ENCODE data around the gene ARL13B. TPM values are rescaled to one million over a fixed set of nuclear protein-coding genes. Genes with fewer than 3 reads are reported as not detected.
A peak's percentile ranks its signal among the peaks of the same experiment; 100 is the strongest.

The ARL13B gene
- total and polyA plus RNA-seq, 2 of the 13 experiments (the other 11 are each of a cell fraction or from before 2014, with no cell fraction given) = 2.2 to 9.6 TPM

DNA sequence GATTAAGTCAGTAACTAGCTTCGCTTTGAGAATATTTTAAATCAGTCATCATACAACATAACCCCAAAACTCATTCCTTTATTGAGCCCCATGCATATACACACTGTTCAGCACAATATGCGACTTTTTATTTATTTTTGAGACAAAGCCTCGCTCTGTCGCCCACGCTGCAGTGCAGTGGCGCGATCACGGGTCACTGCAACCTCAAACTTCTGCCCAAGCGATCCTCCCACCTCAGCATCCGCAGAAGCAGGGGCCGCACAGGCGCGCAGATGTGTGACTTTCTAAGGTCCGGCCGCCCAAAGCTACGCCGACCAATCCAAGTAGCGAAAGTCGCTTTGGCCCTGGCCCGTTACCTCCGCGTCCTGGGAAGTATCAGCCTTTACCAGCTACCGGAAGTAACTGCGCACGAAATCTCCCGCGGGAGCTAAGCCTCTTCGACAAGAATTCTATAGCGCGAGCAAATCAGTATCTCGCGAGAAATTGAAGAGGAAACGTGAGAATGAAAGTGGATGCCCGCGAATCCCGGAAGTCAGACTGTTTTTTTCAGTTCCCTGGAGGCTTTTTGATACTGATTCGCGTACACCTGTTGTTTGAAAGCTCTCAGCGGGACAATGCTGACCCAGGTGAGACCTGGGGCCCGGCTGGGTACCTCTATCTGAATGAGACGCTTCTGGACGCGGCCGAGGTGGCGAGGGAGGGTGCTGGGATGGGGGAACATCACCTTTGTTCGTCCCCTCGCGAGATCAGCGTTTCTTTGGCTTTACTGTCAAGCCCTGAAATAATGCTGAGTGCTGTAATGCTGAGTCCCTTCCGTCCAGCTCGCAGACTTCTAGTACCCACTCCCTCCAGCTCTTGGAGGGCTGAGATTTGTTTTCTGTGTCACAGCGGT lies 82.8 kb downstream of the ARL13B start, which contains the start of the genes DHFR2 and NSUN3 (continued):
- no peak for TF ChIP-seq ZNF841 (CRISPR knock-in tag; IDR thresholded peaks at IDR 0.05; ENCODE audit: borderline replicate concordance)
- peak; percentile 94 for TF ChIP-seq CHD2 (IDR thresholded peaks at IDR 0.05; ENCODE audit: low read depth, low read length)
- no peak for TF ChIP-seq ZNF34 (CRISPR knock-in tag; IDR thresholded peaks at IDR 0.05; ENCODE audit: borderline replicate concordance)
- TF ChIP-seq ZFAT (CRISPR knock-in tag; conservative IDR thresholded peaks at IDR 0.05) = no peak
- peak; percentile 75 for TF ChIP-seq NFYC (CRISPR knock-in tag; IDR thresholded peaks at IDR 0.05)
- no peak for TF ChIP-seq RARA (CRISPR knock-in tag; IDR thresholded peaks at IDR 0.05)
- TF ChIP-seq NFYB (CRISPR knock-in tag; IDR thresholded peaks at IDR 0.05) = peak; percentile 73
- TF ChIP-seq MTF1 (CRISPR knock-in tag; IDR thresholded peaks at IDR 0.05) = no peak
- no peak for TF ChIP-seq TAF15 (IDR thresholded peaks at IDR 0.05; ENCODE audit: low read depth, low read length, poor library complexity, severe bottlenecking)
- peak; percentile 92 for TF ChIP-seq KMT2B (CRISPR knock-in tag; IDR thresholded peaks at IDR 0.05)
- no peak for TF ChIP-seq CEBPB (IDR thresholded peaks at IDR 0.05; ENCODE audit: borderline replicate concordance, low read depth, low read length)
- TF ChIP-seq, protein P1, sequence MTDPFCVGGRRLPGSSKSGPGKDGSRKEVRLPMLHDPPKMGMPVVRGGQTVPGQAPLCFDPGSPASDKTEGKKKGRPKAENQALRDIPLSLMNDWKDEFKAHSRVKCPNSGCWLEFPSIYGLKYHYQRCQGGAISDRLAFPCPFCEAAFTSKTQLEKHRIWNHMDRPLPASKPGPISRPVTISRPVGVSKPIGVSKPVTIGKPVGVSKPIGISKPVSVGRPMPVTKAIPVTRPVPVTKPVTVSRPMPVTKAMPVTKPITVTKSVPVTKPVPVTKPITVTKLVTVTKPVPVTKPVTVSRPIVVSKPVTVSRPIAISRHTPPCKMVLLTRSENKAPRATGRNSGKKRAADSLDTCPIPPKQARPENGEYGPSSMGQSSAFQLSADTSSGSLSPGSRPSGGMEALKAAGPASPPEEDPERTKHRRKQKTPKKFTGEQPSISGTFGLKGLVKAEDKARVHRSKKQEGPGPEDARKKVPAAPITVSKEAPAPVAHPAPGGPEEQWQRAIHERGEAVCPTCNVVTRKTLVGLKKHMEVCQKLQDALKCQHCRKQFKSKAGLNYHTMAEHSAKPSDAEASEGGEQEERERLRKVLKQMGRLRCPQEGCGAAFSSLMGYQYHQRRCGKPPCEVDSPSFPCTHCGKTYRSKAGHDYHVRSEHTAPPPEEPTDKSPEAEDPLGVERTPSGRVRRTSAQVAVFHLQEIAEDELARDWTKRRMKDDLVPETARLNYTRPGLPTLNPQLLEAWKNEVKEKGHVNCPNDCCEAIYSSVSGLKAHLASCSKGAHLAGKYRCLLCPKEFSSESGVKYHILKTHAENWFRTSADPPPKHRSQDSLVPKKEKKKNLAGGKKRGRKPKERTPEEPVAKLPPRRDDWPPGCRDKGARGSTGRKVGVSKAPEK (CRISPR knock-in tag; IDR thresholded peaks at IDR 0.05; ENCODE audit: borderline replicate concordance) = no peak
- TF ChIP-seq ZNF274 (CRISPR knock-in tag; IDR thresholded peaks at IDR 0.05) = peak; percentile 58; the same call in 1 of the 2 replicates
- TF ChIP-seq GATA4 (IDR thresholded peaks at IDR 0.05; ENCODE audit: borderline replicate concordance, low read depth) = no peak
- TF ChIP-seq FOXP1 (IDR thresholded peaks at IDR 0.05) = no peak
- no peak for TF ChIP-seq FOXP1 (CRISPR knock-in tag; IDR thresholded peaks at IDR 0.05)
- no peak for TF ChIP-seq NFE2 (CRISPR knock-in tag; IDR thresholded peaks at IDR 0.05)
- TF ChIP-seq BORCS8-MEF2B (CRISPR knock-in tag; IDR thresholded peaks at IDR 0.05) = 0 out of 2 replicates have a peak, but pooled peaks have one; percentile 58
- TF ChIP-seq ZNF678 (CRISPR knock-in tag; IDR thresholded peaks at IDR 0.05) = no peak
- TF ChIP-seq ZNF557 (CRISPR knock-in tag; IDR thresholded peaks at IDR 0.05) = no peak
- TF ChIP-seq IKZF4 (CRISPR knock-in tag; IDR thresholded peaks at IDR 0.05; ENCODE audit: borderline replicate concordance, low read depth, not compliant biosample characterization) = peak; percentile 12
- TF ChIP-seq MED13 (CRISPR knock-in tag; IDR thresholded peaks at IDR 0.05) = no peak
- TF ChIP-seq ZFX (CRISPR knock-in tag; IDR thresholded peaks at IDR 0.05; ENCODE audit: low read depth) = peak; percentile 77
- peak; percentile 89 to 93 for TF ChIP-seq MAFK (conservative IDR thresholded peaks at IDR 0.05 in 1 of 2, IDR thresholded peaks at IDR 0.05 in 1 of 2; ENCODE audit: low read length in 2 of 2)
- TF ChIP-seq GMEB1 (CRISPR knock-in tag; IDR thresholded peaks at IDR 0.05; ENCODE audit: borderline replicate concordance) = peak; percentile 44; the same call in 1 of the 2 replicates
- no peak for TF ChIP-seq NCOA2 (CRISPR knock-in tag; IDR thresholded peaks at IDR 0.05)
- TF ChIP-seq ZNF816 (CRISPR knock-in tag; IDR thresholded peaks at IDR 0.05; ENCODE audit: borderline replicate concordance) = no peak
